Kidney (tissue), 14 donors: ENCODE results near the gene CYTH2. TPM values are rescaled to one million over a fixed set of nuclear protein-coding genes. Genes with fewer than 3 reads are reported as not detected.

Experiments
- DNase-seq, 5 donors: peaks; one replicate each; pipeline ENCODE4 v3.0.0-alpha.2; 2013 to 2020
- FAIRE-seq: peaks from 2 replicates; lab custom pipeline; 2012; peaks lifted over from hg19 to GRCh38; lab: Jason Lieb, UNC
- H3K27ac ChIP-seq, 2 donors: one replicate each; pipeline ENCODE4 v1.7.0; 2013; ENCODE audit warnings: low read depth in 2 of 2, low read length in 2 of 2, inconsistent platforms in 1 of 2
- H3K27me3 ChIP-seq: one replicate; pipeline ENCODE4 v1.7.1; 2013; ENCODE audit warnings: low read length, inconsistent platforms; ENCODE audit not compliant: control insufficient read depth, insufficient read depth
- H3K36me3 ChIP-seq, 3 donors: one replicate each; pipeline versions ENCODE4 v1.7.0 to v1.7.1; 2013; ENCODE audit warnings: low read length in 3 of 3, control low read depth in 1 of 3, inconsistent platforms in 1 of 3; ENCODE audit not compliant: insufficient read depth in 3 of 3, control insufficient read depth in 2 of 3
- H3K4me1 ChIP-seq, 3 donors: one replicate each; pipeline versions ENCODE4 v1.7.0 to v1.7.1; 2013; ENCODE audit warnings: low read length in 3 of 3, inconsistent platforms in 1 of 3, low read depth in 1 of 3; ENCODE audit not compliant: control insufficient read depth in 2 of 3, insufficient read depth in 2 of 3
- H3K4me3 ChIP-seq, 3 donors: one replicate each; pipeline versions ENCODE4 v1.7.0 to v1.8.1; 2013; ENCODE audit warnings: low read length in 3 of 3, control low read depth in 1 of 3, inconsistent platforms in 1 of 3
- H3K9ac ChIP-seq, 3 donors: one replicate each; pipeline versions ENCODE4 v1.7.0 to v1.7.1; 2013; ENCODE audit warnings: low read length in 3 of 3, control low read depth in 1 of 3, inconsistent platforms in 1 of 3
- H3K9me3 ChIP-seq, 3 donors: one replicate each; pipeline versions ENCODE4 v1.7.0 to v1.7.1; 2013; ENCODE audit warnings: low read length in 3 of 3, control low read depth in 1 of 3, inconsistent platforms in 1 of 3; ENCODE audit not compliant: control insufficient read depth in 2 of 3, insufficient read depth in 1 of 3
- intact Hi-C: fragments of 100-400 bp; cut with DNase I; formaldehyde crosslinking; loops from one replicate; pipeline ENCODE4 v1.11.1; 2022
- polyA plus RNA-seq: library from polyadenylated mRNA; stranded (reverse); fragments of 350-450 nt; fragmentation: Illumina TruSeq; extraction: RNeasy Lipid Tissue Mini Kit (QIAGEN cat#74804); gene quantifications from one replicate; pipeline ENCODE4 v1.2.3, GENCODE V29; 2014; ENCODE audit warnings: low read depth, low replicate concordance; ENCODE audit not compliant: insufficient read depth
- total RNA-seq: library from RNA; stranded (reverse); fragmentation: NEBNext Ultra II Directional; extraction: Animal tissue kit (Norgen Biotek cat#: 25700); gene quantifications from one replicate; pipeline ENCODE4 v1.2.1, GENCODE V29; 2021
- TF ChIP-seq, protein P1 (sequence below): IDR thresholded peaks from 3 replicates; pipeline ENCODE4 v1.5.1; 2012; ENCODE audit warnings: mild to moderate bottlenecking, moderate library complexity, borderline replicate concordance; ENCODE audit not compliant: insufficient read depth; ENCODE audit errors: extremely low read depth
- donor health status: control.
- donor health status: control.
- donor health status: control.
- donor health status: control.
- donor health status: control.
- donor health status: DM: yes; HTN: yes; CAD: no.
- donor health status: Normal renal cell carcinoma (clear cell type).

Gene CYTH2
- total and polyA plus RNA-seq, 2 donors from 2014 or later: 51.0 to 96.1 TPM

- intact Hi-C loops: no loop called here
- Histone ChIP-seq H3K9me3 (no peaks in the 10 kb centered on the region), H3K4me3 (no peak overlapping the region), H3K27me3 (no peaks in the 10 kb centered on the region), H3K4me1 (peaks cover 0 to 10% (median 0%) of the 10 kb centered on the region in 3 donors), H3K9ac (no peak overlapping the region), H3K36me3 (peaks cover 13 to 36% (median 18%) of the 10 kb centered on the region in 3 donors), H3K27ac (no peak overlapping the region)
- FAIRE-seq: no peak
- TF ChIP-seq, protein P1, sequence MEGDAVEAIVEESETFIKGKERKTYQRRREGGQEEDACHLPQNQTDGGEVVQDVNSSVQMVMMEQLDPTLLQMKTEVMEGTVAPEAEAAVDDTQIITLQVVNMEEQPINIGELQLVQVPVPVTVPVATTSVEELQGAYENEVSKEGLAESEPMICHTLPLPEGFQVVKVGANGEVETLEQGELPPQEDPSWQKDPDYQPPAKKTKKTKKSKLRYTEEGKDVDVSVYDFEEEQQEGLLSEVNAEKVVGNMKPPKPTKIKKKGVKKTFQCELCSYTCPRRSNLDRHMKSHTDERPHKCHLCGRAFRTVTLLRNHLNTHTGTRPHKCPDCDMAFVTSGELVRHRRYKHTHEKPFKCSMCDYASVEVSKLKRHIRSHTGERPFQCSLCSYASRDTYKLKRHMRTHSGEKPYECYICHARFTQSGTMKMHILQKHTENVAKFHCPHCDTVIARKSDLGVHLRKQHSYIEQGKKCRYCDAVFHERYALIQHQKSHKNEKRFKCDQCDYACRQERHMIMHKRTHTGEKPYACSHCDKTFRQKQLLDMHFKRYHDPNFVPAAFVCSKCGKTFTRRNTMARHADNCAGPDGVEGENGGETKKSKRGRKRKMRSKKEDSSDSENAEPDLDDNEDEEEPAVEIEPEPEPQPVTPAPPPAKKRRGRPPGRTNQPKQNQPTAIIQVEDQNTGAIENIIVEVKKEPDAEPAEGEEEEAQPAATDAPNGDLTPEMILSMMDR: no peak
- peak in 1 of 5 donors; percentile 64 for DNase-seq
Measured at GRCh38 chr19:48477698-48478338, 8.6 kb downstream of the CYTH2 start.

GRCh38 chr19:48478339-48479256 lies 9.4 kb downstream of the CYTH2 start:
- peaks cover 0 to 6% (median 0%) of the 10 kb centered on the region in 3 donors for H3K4me1 ChIP-seq
- peaks cover 6 to 30% (median 11%) of the 10 kb centered on the region in 3 donors for H3K36me3 ChIP-seq
- no peaks in the 10 kb centered on the region for H3K9me3 ChIP-seq
- TF ChIP-seq, protein P1: no peak
- no peak overlapping the region for H3K9ac ChIP-seq
- FAIRE-seq (no peak), DNase-seq (peak in 1 of 5 donors; percentile 69)
- H3K27me3 ChIP-seq: no peaks in the 10 kb centered on the region
- intact Hi-C loops: no loop called here
- H3K4me3 ChIP-seq: no peak overlapping the region
- no peak overlapping the region for H3K27ac ChIP-seq

DNA sequence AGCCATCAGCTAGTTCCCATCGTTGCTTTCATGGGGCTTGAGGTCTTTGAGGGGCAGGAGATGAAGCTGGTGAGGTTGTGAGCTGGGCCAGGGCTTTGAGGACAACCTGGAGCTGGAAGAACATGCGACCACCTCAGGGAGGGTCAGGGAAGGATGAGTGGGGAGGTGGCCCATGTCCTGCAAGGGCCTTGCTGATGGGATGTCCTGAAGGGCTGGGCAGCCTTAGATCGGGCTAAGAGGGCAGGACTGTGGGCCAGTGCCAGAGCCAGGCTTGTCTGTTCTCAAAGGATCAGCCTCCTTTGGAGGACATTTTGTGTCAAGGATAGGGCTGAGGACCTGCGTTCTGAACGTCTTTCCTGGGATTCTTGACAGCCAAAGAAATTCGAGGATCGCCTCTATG lies 10.5 kb downstream of the CYTH2 start:
- Histone ChIP-seq H3K4me1 (peaks cover 0 to 6% (median 0%) of the 10 kb centered on the region in 3 donors), H3K9me3 (no peaks in the 10 kb centered on the region), H3K9ac (no peak overlapping the region), H3K4me3 (peak overlapping the region in 1 of 3 donors; percentile 65), H3K27ac (peak overlapping the region in 1 of 2 donors; percentile 76), H3K36me3 (peaks cover 4 to 26% (median 11%) of the 10 kb centered on the region in 3 donors), H3K27me3 (no peaks in the 10 kb centered on the region)
- FAIRE-seq (no peak), DNase-seq (no peak)
- TF ChIP-seq, protein P1: no peak
- intact Hi-C loops: loop anchor here (10.0 kb wide), 1 partner anchor 105 kb away; no protein-coding TSS in a partner anchor
